Aorta (tissue), 5 donors: ENCODE results near the gene ASH1L. TPM values are rescaled to one million over a fixed set of nuclear protein-coding genes. Genes with fewer than 3 reads are reported as not detected.
A peak's percentile ranks its signal among the peaks of the same experiment; 100 is the strongest.
"Not testable (repeated sequence)": the region's sequence is repeated elsewhere in the genome, so short reads cannot be mapped to it uniquely, and the experiment has no call there.

ENCODE experiments used
- ATAC-seq: fragments of 200-7000 bp; cut with Tn5 transposase; one replicate; pipeline ENCODE4 v1.9.1; 2022; ENCODE audit warnings: moderate library complexity; ENCODE audit not compliant: low FRiP score
- DNase-seq, 2 donors: peaks; one replicate each; pipeline ENCODE4 v3.0.0-alpha.2; 2020
- H3K27ac ChIP-seq, 2 donors: one replicate each; pipeline ENCODE4 v1.5.1; 2013; ENCODE audit warnings: low read length in 2 of 2, mild to moderate bottlenecking in 2 of 2, moderate library complexity in 2 of 2, control low read depth in 1 of 2, inconsistent platforms in 1 of 2, low read depth in 1 of 2
- H3K27me3 ChIP-seq, 2 donors: one replicate each; pipeline ENCODE4 v1.6.1; 2013; ENCODE audit warnings: control low read depth in 1 of 2, low read length in 1 of 2, mild to moderate bottlenecking in 1 of 2, moderate library complexity in 1 of 2; ENCODE audit not compliant: insufficient read depth in 2 of 2, control insufficient read depth in 1 of 2
- H3K36me3 ChIP-seq, 2 donors: one replicate each; pipeline ENCODE4 v1.6.1; 2013; ENCODE audit warnings: control low read depth in 1 of 2, low read length in 1 of 2, mild to moderate bottlenecking in 1 of 2; ENCODE audit not compliant: insufficient read depth in 2 of 2, control insufficient read depth in 1 of 2
- H3K4me1 ChIP-seq, 2 donors: one replicate each; pipeline ENCODE4 v1.6.1; 2013; ENCODE audit warnings: low read length in 2 of 2, control low read depth in 1 of 2, mild to moderate bottlenecking in 1 of 2, moderate library complexity in 1 of 2; ENCODE audit not compliant: insufficient read depth in 2 of 2, control insufficient read depth in 1 of 2
- H3K4me3 ChIP-seq, 2 donors: one replicate each; pipeline ENCODE4 v1.5.1; 2013; ENCODE audit warnings: low read length in 2 of 2, control low read depth in 1 of 2, mild to moderate bottlenecking in 1 of 2
- H3K9me3 ChIP-seq: one replicate; pipeline ENCODE4 v1.6.1; 2013; ENCODE audit warnings: mild to moderate bottlenecking, low read length; ENCODE audit not compliant: control insufficient read depth
- WGBS, 2 donors: extraction: QIAGEN DNeasy Blood & Tissue Kit; methylation state at CpG; one replicate each; pipeline ENCODE4 v1.1.7; 2013; 5-methylcytosine and 5-hydroxymethylcytosine counted together
- intact Hi-C, 2 donors: fragments of 100-400 bp; cut with DNase I; formaldehyde crosslinking; loops; one replicate each; pipeline versions ENCODE4 v1.14.2 to v1.15.0; 2022
- polyA plus RNA-seq, 2 donors: library from polyadenylated mRNA; stranded (reverse); fragments of 200-250 nt; gene quantifications; one replicate each; pipeline ENCODE4 v1.2.3, GENCODE V29; 2013
- total RNA-seq, 2 donors: library from RNA; stranded (reverse); fragmentation: NEBNext Ultra II Directional; extraction: Animal tissue kit (Norgen Biotek cat#: 25700); gene quantifications; one replicate each; pipeline ENCODE4 v1.2.1, GENCODE V29; 2021
- donor health status: healthy with polysubstance abuse.
- donor health status: Bipolar disorder and iron deficiency.
- donor health status: DM: no; HTN: no; CAD: no.
- donor health status: DM: no; HTN: no; CAD: no.
- donor health status: DM: yes; HTN: yes; CAD: no.

ASH1L gene
- total and polyA plus RNA-seq, 4 donors, result 13.1 to 93.5 (median 43.9) TPM

DNA sequence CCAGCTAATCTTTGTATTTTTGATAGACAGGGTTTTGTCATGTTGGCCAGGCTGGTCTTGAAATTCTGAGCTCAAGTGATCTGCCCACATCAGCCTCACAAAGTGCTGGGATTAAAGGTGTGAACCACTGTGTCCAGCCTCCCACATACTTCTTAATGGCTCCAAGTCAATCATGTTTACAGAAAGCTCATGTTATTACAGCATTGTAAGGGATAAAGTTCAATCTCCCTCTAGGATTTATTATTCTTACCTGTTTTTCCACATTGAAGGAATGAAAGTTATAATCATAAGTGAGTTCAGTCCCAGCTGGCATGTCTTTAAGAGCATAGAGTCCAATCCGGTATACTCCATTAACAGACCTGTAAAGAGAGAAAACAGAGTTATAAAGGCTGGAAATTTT is 202.6 kb downstream of the ASH1L start:
- WGBS, 2 donors, result 93 to 94% methylated on average over 1 of the region's 1 CpG
- peaks cover 0 to 7% of the 10 kb centered on the region in 2 donors for H3K36me3 ChIP-seq
- no peaks in the 10 kb centered on the region for H3K4me1 ChIP-seq
- ATAC-seq, result no peak
- H3K27ac ChIP-seq, result no peak overlapping the region
- no peaks in the 10 kb centered on the region for H3K9me3 ChIP-seq
- no peak overlapping the region for H3K4me3 ChIP-seq
- intact Hi-C loops, result no loop called here
- no peaks in the 10 kb centered on the region for H3K27me3 ChIP-seq
- no peak for DNase-seq

- no peaks in the 10 kb centered on the region for H3K4me1 ChIP-seq
- no peak overlapping the region for H3K27ac ChIP-seq
- H3K36me3 ChIP-seq, result peaks cover 1 to 9% of the 10 kb centered on the region in 2 donors
- intact Hi-C loops, result no loop called here
- no peak overlapping the region for H3K4me3 ChIP-seq
- ATAC-seq, result no peak
- no peak for DNase-seq
- 91 to 93% methylated on average over 6 of the region's 6 CpGs for WGBS, 2 donors
- H3K9me3 ChIP-seq, result no peaks in the 10 kb centered on the region
- no peaks in the 10 kb centered on the region for H3K27me3 ChIP-seq
Observed at GRCh38 chr1:155352631-155353030, 210.0 kb downstream of the ASH1L start.

GRCh38 chr1:155342842-155343241 is 219.8 kb downstream of the ASH1L start:
- intact Hi-C loops, result no loop called here
- Histone ChIP-seq H3K9me3 (no peaks in the 10 kb centered on the region), H3K4me3 (no peak overlapping the region), H3K27ac (no peak overlapping the region), H3K36me3 (peaks cover 13 to 15% of the 10 kb centered on the region in 2 donors), H3K27me3 (no peaks in the 10 kb centered on the region), H3K4me1 (no peaks in the 10 kb centered on the region)
- ATAC-seq (no peak), DNase-seq (no peak)
- WGBS, 2 donors, result 87 to 90% methylated on average over 3 of the region's 3 CpGs

- H3K36me3 ChIP-seq, result peaks cover 8 to 12% of the 10 kb centered on the region in 2 donors
- no peak for ATAC-seq
- intact Hi-C loops, result no loop called here
Observed at GRCh38 chr1:155339515-155340097, 223.0 kb downstream of the ASH1L start.

DNA sequence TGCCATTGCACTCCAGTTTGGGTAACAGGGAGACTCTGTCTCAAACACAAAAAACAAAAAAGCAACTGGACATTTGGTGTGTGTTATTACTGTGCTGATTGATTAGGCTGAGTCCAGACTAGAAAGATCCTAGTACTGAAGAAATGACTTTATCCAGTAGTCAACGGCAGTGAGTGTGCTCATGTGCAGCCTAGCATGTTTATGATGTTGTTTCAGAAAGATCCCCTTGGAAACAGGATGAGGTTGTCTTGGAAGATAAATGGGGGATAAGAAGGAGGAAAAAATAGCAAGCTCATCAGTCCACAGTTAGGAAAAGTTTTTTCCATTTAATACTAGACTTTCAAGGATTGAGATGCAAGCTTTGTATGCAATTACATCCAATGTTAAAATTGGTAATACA is 227.6 kb downstream of the ASH1L start:
- Histone ChIP-seq H3K4me1 (no peaks in the 10 kb centered on the region), H3K9me3 (no peaks in the 10 kb centered on the region), H3K27me3 (no peaks in the 10 kb centered on the region), H3K4me3 (no peak overlapping the region), H3K27ac (no peak overlapping the region), H3K36me3 (peaks cover 4 to 8% of the 10 kb centered on the region in 2 donors)
- DNase-seq, result no peak
- 38 to 41% methylated on average over 1 of the region's 1 CpG for WGBS, 2 donors
- intact Hi-C loops, result no loop called here
- no peak for ATAC-seq

More at GRCh38 chr1:155339515-155340097, 223.0 kb downstream of the ASH1L start:
- no peak overlapping the region for H3K27ac ChIP-seq
- no peak overlapping the region for H3K4me3 ChIP-seq
- no peak for DNase-seq
- H3K4me1 ChIP-seq, result no peaks in the 10 kb centered on the region
- no peaks in the 10 kb centered on the region for H3K9me3 ChIP-seq
- 85 to 86% methylated on average over 8 of the region's 8 CpGs for WGBS, 2 donors
- no peaks in the 10 kb centered on the region for H3K27me3 ChIP-seq

DNA sequence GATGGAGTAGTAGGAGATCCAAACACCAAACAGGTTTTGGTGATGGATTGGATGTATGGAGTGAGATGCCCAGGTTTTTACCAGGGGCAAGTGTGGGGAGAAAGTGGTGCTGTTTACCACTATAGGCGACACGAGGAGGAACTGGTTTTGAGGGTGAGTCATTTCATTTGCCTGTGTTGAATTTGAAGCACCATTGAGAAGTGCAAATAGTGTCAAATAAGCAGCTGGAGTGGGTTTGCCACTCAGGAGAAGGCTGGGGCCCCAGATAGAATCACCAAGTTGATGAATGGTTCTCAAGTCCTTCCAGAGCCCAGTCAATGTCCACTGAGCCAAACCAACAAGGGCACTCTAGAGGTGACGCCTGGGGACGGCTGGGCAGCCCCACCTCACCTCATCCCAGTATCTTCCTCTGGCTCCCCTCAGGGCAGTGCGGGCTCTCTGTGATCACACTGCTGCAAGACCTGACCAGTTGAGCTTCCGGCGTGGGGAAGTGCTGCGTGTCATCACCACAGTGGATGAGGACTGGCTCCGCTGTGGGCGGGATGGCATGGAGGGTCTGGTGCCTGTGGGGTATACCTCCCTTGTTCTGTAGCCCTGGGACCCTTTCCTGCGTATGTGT is 232.5 kb downstream of the ASH1L start:
- H3K27ac ChIP-seq, result no peak overlapping the region
- H3K9me3 ChIP-seq, result no peaks in the 10 kb centered on the region
- no peaks in the 10 kb centered on the region for H3K4me1 ChIP-seq
- H3K4me3 ChIP-seq, result no peak overlapping the region
- WGBS, 2 donors, result 85 to 92% methylated on average over 11 of the region's 11 CpGs
- no peaks in the 10 kb centered on the region for H3K36me3 ChIP-seq
- intact Hi-C loops, result no loop called here
- ATAC-seq (no peak), DNase-seq (peak in 1 of 2 donors; percentile 74)
- H3K27me3 ChIP-seq, result no peaks in the 10 kb centered on the region

- H3K9me3 ChIP-seq, H3K4me1 ChIP-seq, H3K27ac ChIP-seq, intact Hi-C loops, H3K36me3 ChIP-seq, ATAC-seq, H3K27me3 ChIP-seq, H3K4me3 ChIP-seq: not testable (repeated sequence)
- peak in 1 of 2 donors; percentile 47 for DNase-seq
- 36 to 42% methylated on average over 7 of the region's 7 CpGs for WGBS, 2 donors
Observed at GRCh38 chr1:155328856-155329255, 233.7 kb downstream of the ASH1L start.

- Histone ChIP-seq H3K36me3 (no peaks in the 10 kb centered on the region), H3K9me3 (no peaks in the 10 kb centered on the region), H3K27me3 (no peaks in the 10 kb centered on the region), H3K27ac (no peak overlapping the region), H3K4me1 (no peaks in the 10 kb centered on the region), H3K4me3 (no peak overlapping the region)
- WGBS, 2 donors, result 78 to 80% methylated on average over 4 of the region's 4 CpGs
- ATAC-seq, result no peak
- intact Hi-C loops, result no loop called here
- peak; percentile 9 to 45 for DNase-seq
Observed at GRCh38 chr1:155327981-155328380, 234.6 kb downstream of the ASH1L start.

DNA sequence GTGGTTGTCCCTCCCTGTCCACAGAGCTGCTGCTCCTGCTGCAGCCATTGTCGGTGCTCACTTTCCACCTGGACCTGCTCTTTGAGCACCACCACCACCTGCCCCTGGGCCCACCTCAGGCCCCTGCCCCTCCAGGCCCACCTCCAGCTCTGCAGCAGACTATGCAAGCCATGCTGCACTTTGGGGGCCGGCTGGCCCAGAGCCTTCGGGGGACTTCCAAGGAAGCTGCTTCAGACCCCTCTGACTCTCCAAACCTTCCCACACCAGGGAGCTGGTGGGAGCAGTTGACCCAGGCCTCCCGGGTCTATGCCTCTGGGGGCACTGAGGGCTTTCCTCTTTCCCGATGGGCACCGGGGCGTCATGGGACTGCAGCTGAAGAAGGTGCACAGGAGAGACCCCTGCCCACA is 236.0 kb downstream of the ASH1L start:
- DNase-seq, result peak; percentile 46 to 67
- no peaks in the 10 kb centered on the region for H3K36me3 ChIP-seq
- H3K9me3 ChIP-seq, result no peaks in the 10 kb centered on the region
- ATAC-seq, result no peak
- WGBS, 2 donors, result 80 to 86% methylated on average over 7 of the region's 7 CpGs
- no peaks in the 10 kb centered on the region for H3K4me1 ChIP-seq
- no peak overlapping the region for H3K4me3 ChIP-seq
- intact Hi-C loops, result no loop called here
- H3K27ac ChIP-seq, result no peak overlapping the region
- H3K27me3 ChIP-seq, result no peaks in the 10 kb centered on the region
